Liver (tissue), 3 donors: ENCODE data around the gene AGPAT2.

Experiments
- ATF3 ChIP-seq: IDR thresholded peaks from 2 replicates; pipeline ENCODE4 v1.6.1; 2016; ENCODE audit warnings: antibody characterized with exemption
- CTCF ChIP-seq: fragments of 150-350 bp; IDR thresholded peaks from 2 replicates; pipeline ENCODE4 v1.5.1; 2017; ENCODE audit warnings: improper control_type of control experiment, low read depth, low read length; ENCODE audit not compliant: missing input control
- EGR1 ChIP-seq, 2 donors: IDR thresholded peaks; 2 replicates each; pipeline ENCODE4 v1.6.1; 2016 to 2018; ENCODE audit warnings: antibody characterized with exemption in 2 of 2, low read depth in 2 of 2
- FOXA1 ChIP-seq: IDR thresholded peaks from 2 replicates; pipeline ENCODE4 v1.6.1; 2016; ENCODE audit warnings: antibody characterized with exemption
- GABPA ChIP-seq, 2 donors: IDR thresholded peaks in 1 of 2; conservative IDR thresholded peaks in 1 of 2; 2 replicates each; pipeline ENCODE4 v1.6.1; 2016; ENCODE audit warnings: antibody characterized with exemption in 2 of 2, mild to moderate bottlenecking in 1 of 2, moderate library complexity in 1 of 2
- JUND ChIP-seq, 2 donors: IDR thresholded peaks; 2 replicates each; pipeline ENCODE4 v1.6.1; 2016; ENCODE audit warnings: antibody characterized with exemption in 2 of 2
- MAX ChIP-seq: IDR thresholded peaks from 2 replicates; pipeline ENCODE4 v1.6.1; 2016; ENCODE audit warnings: antibody characterized with exemption
- RAD21 ChIP-seq, 2 donors: IDR thresholded peaks; 2 replicates each; pipeline ENCODE4 v1.6.1; 2016; ENCODE audit warnings: antibody characterized with exemption in 2 of 2, mild to moderate bottlenecking in 2 of 2
- REST ChIP-seq: IDR thresholded peaks from 2 replicates; pipeline ENCODE4 v1.6.1; 2016; ENCODE audit warnings: antibody characterized with exemption, mild to moderate bottlenecking
- SP1 ChIP-seq: IDR thresholded peaks from 2 replicates; pipeline ENCODE4 v1.6.1; 2018; ENCODE audit warnings: antibody characterized with exemption, mild to moderate bottlenecking
- TAF1 ChIP-seq: conservative IDR thresholded peaks from 2 replicates; pipeline ENCODE4 v1.6.1; 2016; ENCODE audit warnings: antibody characterized with exemption, mild to moderate bottlenecking
- YY1 ChIP-seq: IDR thresholded peaks from 2 replicates; pipeline ENCODE4 v1.6.1; 2016; ENCODE audit warnings: antibody characterized with exemption, mild to moderate bottlenecking
- ZBTB33 ChIP-seq: IDR thresholded peaks from 2 replicates; pipeline ENCODE4 v1.6.1; 2016; ENCODE audit warnings: antibody characterized with exemption
- donor health status: healthy.
- donor health status: healthy.

- TF ChIP-seq JUND (IDR thresholded peaks at IDR 0.05) (no peak), CTCF (no peak), FOXA1 (no peak), RAD21 (IDR thresholded peaks at IDR 0.05) (peak in 1 of 2 donors; percentile 7), SP1 (peak; percentile 9), MAX (no peak), ATF3 (no peak), ZBTB33 (no peak), EGR1 (IDR thresholded peaks at IDR 0.05; ENCODE audit: low read depth in 2 of 2) (no peak), GABPA (IDR thresholded peaks at IDR 0.05 in 1 of 2, conservative IDR thresholded peaks at IDR 0.05 in 1 of 2) (no peak), REST (no peak), TAF1 (no peak), YY1 (no peak)
Measured at GRCh38 chr9:136679431-136679941, 7.8 kb downstream of the AGPAT2 start.
